Neural crest cell (in vitro differentiated cells): ENCODE measurements around the gene KMT2B. TPM values are rescaled to one million over a fixed set of nuclear protein-coding genes. Genes with fewer than 3 reads are reported as not detected.
A peak's percentile ranks its signal among the peaks of the same experiment; 100 is the strongest.
"Not testable (repeated sequence)": the region's sequence is repeated elsewhere in the genome, so short reads cannot be mapped to it uniquely, and the experiment has no call there.

Experiments
- DNase-seq: peaks from one replicate; pipeline ENCODE4 v3.0.0; 2021; ENCODE audit warnings: low read depth, mixed read lengths, low spot score
- H3K27ac Mint-ChIP-seq: one replicate; pipeline ENCODE4 v1.8.0; 2021; ENCODE audit warnings: mild to moderate bottlenecking, mixed read lengths; ENCODE audit not compliant: unreplicated experiment
- H3K27me3 Mint-ChIP-seq: 2 replicates; pipeline ENCODE4 v1.8.0; 2021; ENCODE audit warnings: low read depth, mild to moderate bottlenecking, mixed read lengths
- H3K36me3 Mint-ChIP-seq: 2 replicates; pipeline ENCODE4 v1.8.0; 2021; ENCODE audit warnings: low read depth, mild to moderate bottlenecking, mixed read lengths
- H3K4me1 Mint-ChIP-seq: 2 replicates; pipeline ENCODE4 v1.8.0; 2021; ENCODE audit warnings: mixed read lengths
- H3K4me3 Mint-ChIP-seq: one replicate; pipeline ENCODE4 v1.8.0; 2021; ENCODE audit warnings: mild to moderate bottlenecking, mixed read lengths
- H3K9me3 Mint-ChIP-seq: 2 replicates; pipeline ENCODE4 v1.8.0; 2021; ENCODE audit warnings: mixed read lengths
- total RNA-seq: library from RNA; stranded (reverse); gene quantifications from 2 replicates; pipeline ENCODE4 v1.2.1, GENCODE V29; 2021
- TF ChIP-seq, protein P1 (sequence below): fragments of 200-600 bp; sonication (generic); conservative IDR thresholded peaks from 2 replicates; pipeline ENCODE4 v1.5.0; 2021; ENCODE audit warnings: antibody characterized with exemption, mild to moderate bottlenecking

The KMT2B gene
- total RNA-seq, 1 donor from 2014 or later: 60.1 TPM

- Mint-ChIP-seq H3K27ac (no peak overlapping the region), H3K4me1 (peaks cover 5% of the 10 kb centered on the region), H3K9me3 (no peaks in the 10 kb centered on the region), H3K36me3 (no peaks in the 10 kb centered on the region), H3K27me3 (peaks cover 56% of the 10 kb centered on the region), H3K4me3 (peak overlapping the region; percentile 33)
- TF ChIP-seq, protein P1, sequence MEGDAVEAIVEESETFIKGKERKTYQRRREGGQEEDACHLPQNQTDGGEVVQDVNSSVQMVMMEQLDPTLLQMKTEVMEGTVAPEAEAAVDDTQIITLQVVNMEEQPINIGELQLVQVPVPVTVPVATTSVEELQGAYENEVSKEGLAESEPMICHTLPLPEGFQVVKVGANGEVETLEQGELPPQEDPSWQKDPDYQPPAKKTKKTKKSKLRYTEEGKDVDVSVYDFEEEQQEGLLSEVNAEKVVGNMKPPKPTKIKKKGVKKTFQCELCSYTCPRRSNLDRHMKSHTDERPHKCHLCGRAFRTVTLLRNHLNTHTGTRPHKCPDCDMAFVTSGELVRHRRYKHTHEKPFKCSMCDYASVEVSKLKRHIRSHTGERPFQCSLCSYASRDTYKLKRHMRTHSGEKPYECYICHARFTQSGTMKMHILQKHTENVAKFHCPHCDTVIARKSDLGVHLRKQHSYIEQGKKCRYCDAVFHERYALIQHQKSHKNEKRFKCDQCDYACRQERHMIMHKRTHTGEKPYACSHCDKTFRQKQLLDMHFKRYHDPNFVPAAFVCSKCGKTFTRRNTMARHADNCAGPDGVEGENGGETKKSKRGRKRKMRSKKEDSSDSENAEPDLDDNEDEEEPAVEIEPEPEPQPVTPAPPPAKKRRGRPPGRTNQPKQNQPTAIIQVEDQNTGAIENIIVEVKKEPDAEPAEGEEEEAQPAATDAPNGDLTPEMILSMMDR: no peak
- peak; percentile 25 for DNase-seq
Observed at GRCh38 chr19:35673121-35673804, 44.5 kb upstream of the KMT2B start.

DNA sequence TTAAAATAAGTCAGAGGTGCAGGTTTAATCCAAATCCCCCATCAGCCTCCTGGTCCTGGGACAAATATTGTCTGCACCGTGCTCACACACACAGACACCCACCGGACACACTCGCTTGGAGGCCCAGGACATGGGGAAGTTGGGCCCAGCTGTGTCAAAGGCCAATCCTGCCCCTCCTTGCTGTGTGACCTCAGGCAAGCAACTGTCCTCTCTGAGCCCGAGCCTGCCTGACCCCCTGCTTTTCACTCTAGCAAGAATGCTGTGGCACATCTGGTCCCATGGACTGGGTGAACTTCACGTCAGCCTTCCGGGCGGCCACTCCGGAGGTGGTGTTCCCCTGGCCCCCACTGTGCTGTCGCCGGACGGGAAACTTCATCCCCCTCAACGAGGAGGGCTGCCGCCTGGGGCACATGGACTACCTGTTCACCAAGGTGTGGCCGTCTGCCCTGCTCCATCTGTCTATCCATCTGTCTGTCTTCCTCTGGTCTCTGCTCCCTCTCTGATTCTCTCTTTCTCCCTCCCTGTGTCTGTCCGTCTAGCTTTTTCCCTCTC, 42.1 kb upstream of the KMT2B start:
- no peaks in the 10 kb centered on the region for H3K9me3 Mint-ChIP-seq
- H3K27me3 Mint-ChIP-seq: peaks cover 41% of the 10 kb centered on the region
- no peaks in the 10 kb centered on the region for H3K36me3 Mint-ChIP-seq
- DNase-seq: no peak
- TF ChIP-seq, protein P1: no peak
- H3K4me1 Mint-ChIP-seq: peaks cover 5% of the 10 kb centered on the region
- no peak overlapping the region for H3K27ac Mint-ChIP-seq
- H3K4me3 Mint-ChIP-seq: no peak overlapping the region

DNA sequence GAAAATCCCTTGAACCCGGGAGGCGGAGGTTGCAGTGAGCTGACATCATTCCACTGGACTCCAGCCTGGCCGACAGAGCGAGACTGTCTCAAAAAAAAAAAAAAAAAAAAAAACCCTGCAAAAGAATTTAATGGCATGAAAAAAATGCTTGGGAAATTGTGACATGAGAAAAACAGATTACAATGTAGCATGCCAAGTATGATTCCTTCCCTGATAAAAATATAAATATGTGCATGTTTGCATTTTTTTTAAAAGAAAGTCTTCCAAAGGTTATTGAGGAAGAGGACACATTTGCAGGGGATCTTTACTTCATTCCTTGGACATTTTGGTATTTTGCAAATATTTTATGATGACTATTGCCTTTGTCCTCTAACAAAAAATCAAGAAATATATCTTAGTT, 28.0 kb upstream of the KMT2B start:
- no peaks in the 10 kb centered on the region for H3K27me3 Mint-ChIP-seq
- no peaks in the 10 kb centered on the region for H3K9me3 Mint-ChIP-seq
- no peaks in the 10 kb centered on the region for H3K36me3 Mint-ChIP-seq
- peaks cover 4% of the 10 kb centered on the region for H3K4me1 Mint-ChIP-seq
- TF ChIP-seq, protein P1: no peak
- H3K27ac Mint-ChIP-seq: no peak overlapping the region
- DNase-seq: no peak
- no peak overlapping the region for H3K4me3 Mint-ChIP-seq

GRCh38 chr19:35691106-35691505, 26.7 kb upstream of the KMT2B start:
- H3K9me3 Mint-ChIP-seq, H3K4me1 Mint-ChIP-seq, H3K4me3 Mint-ChIP-seq, DNase-seq, H3K27me3 Mint-ChIP-seq, H3K36me3 Mint-ChIP-seq, H3K27ac Mint-ChIP-seq: not testable (repeated sequence)

DNA sequence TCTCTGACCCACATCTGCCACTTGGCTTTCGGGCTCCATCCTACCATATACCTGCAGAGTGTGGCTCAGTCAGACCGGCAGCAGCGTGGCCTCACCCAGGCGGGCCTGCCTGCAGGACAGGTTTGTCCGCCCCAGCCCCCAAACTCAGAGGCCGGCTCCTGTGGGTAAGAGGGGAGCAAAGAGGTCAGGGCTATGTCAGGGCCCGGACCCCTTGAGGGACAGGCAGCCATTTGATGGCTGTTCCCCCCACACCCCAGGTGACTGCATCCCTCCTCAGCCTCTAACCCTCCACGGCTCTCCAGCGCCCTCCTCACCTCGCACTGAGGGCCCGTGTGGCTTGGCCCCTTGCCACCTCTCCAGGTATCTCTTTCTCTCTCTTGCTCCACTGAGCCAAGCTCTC, 25.8 kb upstream of the KMT2B start:
- H3K27me3 Mint-ChIP-seq: no peaks in the 10 kb centered on the region
- no peak overlapping the region for H3K4me3 Mint-ChIP-seq
- TF ChIP-seq, protein P1: no peak
- peaks cover 4% of the 10 kb centered on the region for H3K4me1 Mint-ChIP-seq
- H3K9me3 Mint-ChIP-seq: no peaks in the 10 kb centered on the region
- no peak for DNase-seq
- H3K27ac Mint-ChIP-seq: no peak overlapping the region
- no peaks in the 10 kb centered on the region for H3K36me3 Mint-ChIP-seq

DNA sequence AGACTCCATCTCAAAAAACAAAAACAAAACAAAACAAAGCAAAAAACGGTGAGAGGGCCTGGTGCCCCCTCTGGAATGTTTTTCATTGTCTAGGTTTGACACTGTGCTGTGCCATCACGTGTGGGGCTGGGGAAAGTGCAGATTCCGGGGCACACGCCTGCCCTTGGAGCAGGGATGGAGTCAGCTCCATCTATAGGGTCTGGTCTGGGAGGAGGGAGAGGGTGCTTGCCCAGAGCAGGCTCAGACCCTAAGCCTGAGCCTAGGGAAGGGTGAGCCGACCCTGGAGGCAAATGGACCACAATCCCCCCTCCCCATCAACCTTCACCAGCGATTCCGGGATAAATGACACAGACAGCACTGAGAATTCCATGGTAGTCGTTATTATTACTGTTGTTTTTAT, 24.4 kb upstream of the KMT2B start:
- H3K36me3 Mint-ChIP-seq: no peaks in the 10 kb centered on the region
- no peaks in the 10 kb centered on the region for H3K27me3 Mint-ChIP-seq
- no peaks in the 10 kb centered on the region for H3K9me3 Mint-ChIP-seq
- H3K27ac Mint-ChIP-seq: no peak overlapping the region
- H3K4me3 Mint-ChIP-seq: no peak overlapping the region
- peaks cover 4% of the 10 kb centered on the region for H3K4me1 Mint-ChIP-seq
- TF ChIP-seq, protein P1: no peak
- no peak for DNase-seq
